Measurements from ENCODE around the gene DOHH. TPM values are rescaled to one million over a fixed set of nuclear protein-coding genes. Genes with fewer than 3 reads are reported as not detected.
A peak's percentile ranks its signal among the peaks of the same experiment; 100 is the strongest.

DOHH gene
- polyA plus RNA-seq, 1 donor (not counting 4 experiments of a cell fraction or from before 2014, with no cell fraction given) = 4.2 TPM

DNA sequence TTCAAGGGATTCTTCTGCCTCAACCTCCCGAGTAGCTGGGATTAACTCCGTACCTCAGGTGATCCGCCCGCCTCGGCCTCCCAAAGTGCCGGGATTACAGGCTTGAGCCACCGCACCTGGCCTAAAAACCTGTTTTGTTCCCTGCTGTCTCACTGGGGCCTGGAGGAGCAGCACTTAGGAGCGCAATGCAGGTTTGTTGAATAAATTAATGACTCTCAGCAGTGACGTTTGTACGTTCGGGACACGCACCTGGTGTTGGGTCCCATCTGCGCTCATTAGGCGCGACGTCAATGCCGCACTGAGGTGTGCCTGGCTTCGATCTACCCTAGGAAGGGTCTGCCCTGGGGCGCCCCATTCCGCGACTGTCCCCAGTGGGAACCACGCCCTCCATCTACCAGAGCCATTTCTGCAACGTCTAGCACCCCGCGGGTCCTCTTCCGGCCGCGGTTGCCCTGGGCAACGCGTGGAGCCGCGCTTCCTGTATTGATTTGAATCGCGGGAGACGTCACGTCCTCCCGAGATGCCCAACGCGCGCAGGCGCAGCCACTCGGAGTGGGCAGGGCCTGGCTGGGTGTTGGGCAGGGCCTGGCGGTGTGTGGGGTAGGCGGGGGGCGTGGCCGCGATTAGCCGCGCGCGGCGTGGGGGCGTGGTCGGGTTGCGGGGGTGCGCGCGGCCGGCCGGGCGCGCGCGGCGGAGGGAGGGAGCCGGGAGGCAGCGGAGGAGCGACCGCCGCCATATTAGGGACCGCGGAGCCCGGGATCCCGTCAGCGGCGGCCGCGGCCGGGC lies 5.3 kb upstream of the DOHH start, which contains the start of gene FZR1:
Gene FZR1 (plus strand): TSS at position 714 of the 786 bp plus-strand sequence. CDS start 16,679 bp downstream, outside the sequence.
- H3K4me1 ChIP-seq (ENCODE audit: control insufficient read depth, extremely low read depth, insufficient read depth, low read length) = peaks cover 25% of the 10 kb centered on the region
- no peak for TF ChIP-seq EZH2 (IDR thresholded peaks at IDR 0.05; ENCODE audit: low read length)
- no peak for TF ChIP-seq CTCF (optimal IDR thresholded peaks at IDR 0.05 in 1 of 3, IDR thresholded peaks at IDR 0.05 in 1 of 3, conservative IDR thresholded peaks at IDR 0.05 in 1 of 3; ENCODE audit: extremely low read depth in 1 of 3, insufficient read depth in 2 of 3, low read length in 3 of 3)
- dilution Hi-C loops (cut with MboI; ENCODE audit: extremely low pct_ligation_motif_present, low sequenced_read_pairs) = no loop called here
- FAIRE-seq (peak; percentile 53), DNase-seq (ENCODE audit: low read depth, low spot score) (peak; percentile 90)
- peak within 1 kb of the TSS; percentile 97 for H3K27ac ChIP-seq (ENCODE audit: control insufficient read depth, insufficient read depth, low read length)
- no peaks in the 10 kb centered on the region for H3K9me3 ChIP-seq (ENCODE audit: control insufficient read depth, low read depth, low read length)
- no peaks in the 10 kb centered on the region for H3K27me3 ChIP-seq (ENCODE audit: control insufficient read depth, extremely low read depth, insufficient read depth, low read length)
- H3K4me2 ChIP-seq (ENCODE audit: control insufficient read depth, extremely low read depth, insufficient read depth, low read depth, low read length) = peak within 1 kb of the TSS; percentile 94
- peaks cover 6% of the 10 kb centered on the region for H3K9me1 ChIP-seq (ENCODE audit: control insufficient read depth, extremely low read depth, insufficient read depth, low read length)
- peak within 1 kb of the TSS; percentile 94 for H3K9ac ChIP-seq (ENCODE audit: control insufficient read depth, extremely low read depth, insufficient read depth, low read length)
- peaks cover 5 to 7% of the 10 kb centered on the region in 2 experiments for H3K36me3 ChIP-seq (ENCODE audit: control insufficient read depth in 2 of 2, extremely low read depth in 1 of 2, insufficient read depth in 2 of 2, low read length in 2 of 2)
- peak within 1 kb of the TSS; percentile 80 to 87 (median 83) for H3K4me3 ChIP-seq (ENCODE audit: control insufficient read depth in 2 of 3, extremely low read depth in 1 of 3, insufficient read depth in 2 of 3, low read depth in 1 of 3, low read length in 3 of 3)
- peaks cover 42% of the 10 kb centered on the region for H3K79me2 ChIP-seq (ENCODE audit: control insufficient read depth, insufficient read depth, low read length)
- peaks cover 11% of the 10 kb centered on the region for H4K20me1 ChIP-seq (ENCODE audit: control insufficient read depth, extremely low read depth, insufficient read depth, low read length)
- H2AFZ ChIP-seq (ENCODE audit: control insufficient read depth, low read length) = peak within 1 kb of the TSS; percentile 97

- Histone ChIP-seq H3K36me3 (ENCODE audit: control insufficient read depth in 2 of 2, extremely low read depth in 1 of 2, insufficient read depth in 2 of 2, low read length in 2 of 2) (no peaks in the 10 kb centered on the region), H3K9ac (ENCODE audit: control insufficient read depth, extremely low read depth, insufficient read depth, low read length) (no peak overlapping the region), H3K9me1 (ENCODE audit: control insufficient read depth, extremely low read depth, insufficient read depth, low read length) (peaks cover 6% of the 10 kb centered on the region), H3K79me2 (ENCODE audit: control insufficient read depth, insufficient read depth, low read length) (peaks cover 39% of the 10 kb centered on the region), H3K9me3 (ENCODE audit: control insufficient read depth, low read depth, low read length) (no peaks in the 10 kb centered on the region), H3K4me3 (ENCODE audit: control insufficient read depth in 2 of 3, extremely low read depth in 1 of 3, insufficient read depth in 2 of 3, low read depth in 1 of 3, low read length in 3 of 3) (peak overlapping the region in 1 of 3 experiments; percentile 83), H4K20me1 (ENCODE audit: control insufficient read depth, extremely low read depth, insufficient read depth, low read length) (peaks cover 3% of the 10 kb centered on the region), H3K4me1 (ENCODE audit: control insufficient read depth, extremely low read depth, insufficient read depth, low read length) (peaks cover 23% of the 10 kb centered on the region), H3K27me3 (ENCODE audit: control insufficient read depth, extremely low read depth, insufficient read depth, low read length) (no peaks in the 10 kb centered on the region), H2AFZ (ENCODE audit: control insufficient read depth, low read length) (no peak overlapping the region), H3K27ac (ENCODE audit: control insufficient read depth, insufficient read depth, low read length) (peak overlapping the region; percentile 97), H3K4me2 (ENCODE audit: control insufficient read depth, extremely low read depth, insufficient read depth, low read depth, low read length) (peak overlapping the region; percentile 94)
- no peak for DNase-seq (ENCODE audit: low read depth, low spot score)
- no peak for FAIRE-seq
- no peak for TF ChIP-seq EZH2 (IDR thresholded peaks at IDR 0.05; ENCODE audit: low read length)
- no peak for TF ChIP-seq CTCF (optimal IDR thresholded peaks at IDR 0.05 in 1 of 3, IDR thresholded peaks at IDR 0.05 in 1 of 3, conservative IDR thresholded peaks at IDR 0.05 in 1 of 3; ENCODE audit: extremely low read depth in 1 of 3, insufficient read depth in 2 of 3, low read length in 3 of 3)
- dilution Hi-C loops (cut with MboI; ENCODE audit: extremely low pct_ligation_motif_present, low sequenced_read_pairs) = no loop called here
Measured at GRCh38 chr19:3504735-3505134, 4.3 kb upstream of the DOHH start.

All from keratinocyte (primary cell).